Hippocampal formation (tissue), 2 donors: ENCODE measurements around the gene TENM4.

ENCODE experiments used
- DNase-seq, 2 donors: peaks; one replicate each; lab custom pipeline; 2025; lab: John Stamatoyannopoulos, UW

TENM4 gene

GRCh38 chr11:78973876-78974275 is 467.0 kb downstream of the TENM4 start:
- no peak for DNase-seq

GRCh38 chr11:78972590-78972989 is 468.2 kb downstream of the TENM4 start:
- DNase-seq, result no peak

- no peak for DNase-seq
Observed at GRCh38 chr11:78972177-78972576, 468.7 kb downstream of the TENM4 start.

- DNase-seq, result no peak
Observed at GRCh38 chr11:78967811-78968210, 473.0 kb downstream of the TENM4 start.

GRCh38 chr11:78965432-78965831 is 475.4 kb downstream of the TENM4 start:
- no peak for DNase-seq

- peak; percentile 30 to 40 for DNase-seq
Observed at GRCh38 chr11:78961937-78962701, 478.7 kb downstream of the TENM4 start.

GRCh38 chr11:78961247-78961646 is 479.6 kb downstream of the TENM4 start:
- no peak for DNase-seq

GRCh38 chr11:78958444-78958843 is 482.4 kb downstream of the TENM4 start:
- no peak for DNase-seq

- no peak for DNase-seq
Observed at GRCh38 chr11:78957476-78958245, 483.2 kb downstream of the TENM4 start.

GRCh38 chr11:78954696-78955095 is 486.1 kb downstream of the TENM4 start:
- DNase-seq, result no peak

- DNase-seq, result no peak
Observed at GRCh38 chr11:78954261-78954660, 486.6 kb downstream of the TENM4 start.

- no peak for DNase-seq
Observed at GRCh38 chr11:78952890-78953289, 487.9 kb downstream of the TENM4 start.

- no peak for DNase-seq
Observed at GRCh38 chr11:78952175-78952574, 488.7 kb downstream of the TENM4 start.

GRCh38 chr11:78949976-78950690 is 490.7 kb downstream of the TENM4 start:
- no peak for DNase-seq

GRCh38 chr11:78946945-78947902 is 493.6 kb downstream of the TENM4 start:
- DNase-seq, result no peak

GRCh38 chr11:78943841-78944240 is 497.0 kb downstream of the TENM4 start:
- DNase-seq, result no peak

GRCh38 chr11:78943154-78943553 is 497.7 kb downstream of the TENM4 start:
- no peak for DNase-seq

- DNase-seq, result no peak
Observed at GRCh38 chr11:78941226-78941851, 499.5 kb downstream of the TENM4 start.

GRCh38 chr11:78940500-78941225 is 500.2 kb downstream of the TENM4 start:
- DNase-seq, result no peak

GRCh38 chr11:78938971-78939370 is 501.9 kb downstream of the TENM4 start:
- DNase-seq, result no peak
